Activated T-cell treated with anti-CD3 and anti-CD28 coated beads for 48 hours (primary cell): ENCODE measurements around the gene NFS1.
"Not testable (repeated sequence)": the region's sequence is repeated elsewhere in the genome, so short reads cannot be mapped to it uniquely, and the experiment has no call there.

ENCODE experiments used
- DNase-seq: peaks from one replicate; pipeline ENCODE4 v3.0.0-alpha.2; 2020; ENCODE audit warnings: low read depth

The NFS1 gene

DNA sequence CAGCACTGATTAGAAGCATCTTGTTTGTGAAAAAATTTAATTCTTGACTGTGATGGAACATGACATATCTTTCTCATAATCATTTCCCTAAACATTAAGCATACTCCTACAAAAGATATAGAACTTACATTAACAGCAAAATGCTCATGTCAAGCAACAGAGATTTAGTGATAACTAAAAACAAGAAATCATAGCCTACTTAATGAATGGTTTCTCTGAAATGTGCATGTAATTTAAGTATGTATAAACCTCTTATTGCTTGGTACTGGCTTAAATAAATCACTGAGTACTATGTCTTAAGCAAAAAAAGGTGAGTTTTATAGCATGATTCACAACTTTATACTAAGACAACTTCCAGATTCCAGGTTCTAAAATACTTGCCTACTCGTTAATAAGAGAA lies 9.3 kb upstream of the NFS1 start:
- DNase-seq = no peak

DNA sequence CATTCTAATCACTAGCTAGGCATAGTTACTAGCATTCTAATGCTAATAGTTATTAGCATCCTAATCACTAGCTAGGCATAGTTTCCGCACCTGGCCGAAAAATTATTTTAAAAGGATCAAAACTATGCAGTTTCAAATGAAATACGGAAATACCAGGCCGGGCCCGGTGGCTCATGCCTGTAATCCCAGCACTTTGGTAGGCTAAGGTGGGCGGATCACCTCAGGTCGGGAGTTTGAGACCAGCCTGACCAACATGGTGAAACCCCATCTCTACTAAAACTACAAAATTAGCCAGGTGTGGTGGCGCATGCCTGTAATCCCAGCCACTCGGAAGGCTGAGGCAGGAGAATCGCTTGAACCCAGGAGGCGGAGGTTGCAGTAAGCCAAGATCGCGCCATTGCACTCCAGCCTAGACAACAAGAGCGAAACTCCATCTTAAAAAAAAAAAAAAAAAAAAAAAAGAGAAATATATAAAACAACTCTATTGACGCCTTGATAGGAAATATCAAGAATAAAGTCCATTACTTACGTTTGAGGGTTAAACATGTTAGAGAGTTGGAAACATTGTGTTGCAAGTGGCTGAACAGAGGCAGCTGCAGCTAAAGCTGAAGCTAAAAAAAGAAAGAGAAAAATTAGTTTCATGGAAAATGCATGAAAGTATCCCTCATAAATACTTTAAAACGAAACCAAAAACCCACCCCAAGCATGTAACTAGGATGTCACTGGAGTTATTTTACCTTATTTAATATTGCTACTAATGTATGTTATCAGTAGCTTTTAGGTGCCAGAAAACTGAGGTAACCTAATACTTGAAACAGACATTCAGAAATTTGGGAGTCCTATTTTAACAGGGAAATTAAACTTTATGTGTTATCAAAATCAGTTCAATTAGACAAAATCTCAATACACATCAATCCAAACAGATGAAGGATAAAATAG lies 7.7 kb upstream of the NFS1 start:
- not testable (repeated sequence) for DNase-seq

DNA sequence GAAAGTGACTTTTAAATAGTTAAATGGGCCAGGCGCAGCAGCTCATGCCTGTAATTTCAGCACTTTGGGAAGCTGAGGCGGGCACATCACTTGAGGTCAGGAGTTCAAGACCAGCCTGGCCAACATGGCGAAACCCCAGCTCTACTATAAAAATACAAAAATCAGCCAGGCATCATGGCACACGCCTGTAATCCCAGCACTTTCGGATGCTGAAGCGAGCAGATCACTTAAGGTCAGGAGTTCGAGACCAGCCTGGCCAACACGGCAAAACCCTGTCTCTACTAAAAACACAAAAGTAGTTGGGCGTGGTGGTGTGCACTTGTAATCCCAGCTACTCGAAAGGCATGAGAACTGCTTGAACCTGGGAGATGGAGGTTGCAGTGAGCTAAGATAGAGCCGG lies 6.7 kb upstream of the NFS1 start:
- DNase-seq = not testable (repeated sequence)

DNA sequence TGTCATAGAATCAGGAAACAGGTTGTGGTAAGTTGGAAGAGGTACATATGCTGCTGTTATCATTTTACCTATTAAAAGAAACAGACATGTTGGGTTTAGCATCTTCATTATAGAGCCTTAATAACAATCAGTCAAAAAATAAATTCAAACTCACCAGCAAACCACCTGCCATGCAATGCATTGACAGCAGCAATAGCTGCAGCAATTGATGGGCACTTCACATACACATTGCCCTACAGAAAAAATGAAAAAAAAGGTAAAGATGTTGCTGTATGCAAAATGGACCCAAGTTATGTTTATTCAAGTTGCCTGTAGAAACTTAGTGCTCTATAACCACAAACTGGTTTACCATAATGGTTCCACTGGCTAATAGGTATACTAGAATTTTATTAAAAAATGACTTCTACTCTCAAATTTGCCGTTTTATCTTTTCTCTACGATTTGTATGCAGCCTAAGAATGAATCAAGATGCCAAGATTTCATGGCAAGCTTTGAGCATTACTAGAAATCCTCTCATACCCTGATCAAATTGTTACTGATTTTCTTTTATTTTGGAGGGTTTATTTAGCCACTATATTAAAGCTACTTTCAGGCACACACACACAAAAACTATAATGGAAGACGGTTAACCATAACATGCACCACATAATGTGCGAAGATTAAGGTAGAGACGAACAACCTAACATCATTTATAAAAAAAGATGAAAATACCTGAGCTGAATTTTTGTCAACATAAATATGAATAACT lies 5.5 kb upstream of the NFS1 start:
- no peak for DNase-seq

DNA sequence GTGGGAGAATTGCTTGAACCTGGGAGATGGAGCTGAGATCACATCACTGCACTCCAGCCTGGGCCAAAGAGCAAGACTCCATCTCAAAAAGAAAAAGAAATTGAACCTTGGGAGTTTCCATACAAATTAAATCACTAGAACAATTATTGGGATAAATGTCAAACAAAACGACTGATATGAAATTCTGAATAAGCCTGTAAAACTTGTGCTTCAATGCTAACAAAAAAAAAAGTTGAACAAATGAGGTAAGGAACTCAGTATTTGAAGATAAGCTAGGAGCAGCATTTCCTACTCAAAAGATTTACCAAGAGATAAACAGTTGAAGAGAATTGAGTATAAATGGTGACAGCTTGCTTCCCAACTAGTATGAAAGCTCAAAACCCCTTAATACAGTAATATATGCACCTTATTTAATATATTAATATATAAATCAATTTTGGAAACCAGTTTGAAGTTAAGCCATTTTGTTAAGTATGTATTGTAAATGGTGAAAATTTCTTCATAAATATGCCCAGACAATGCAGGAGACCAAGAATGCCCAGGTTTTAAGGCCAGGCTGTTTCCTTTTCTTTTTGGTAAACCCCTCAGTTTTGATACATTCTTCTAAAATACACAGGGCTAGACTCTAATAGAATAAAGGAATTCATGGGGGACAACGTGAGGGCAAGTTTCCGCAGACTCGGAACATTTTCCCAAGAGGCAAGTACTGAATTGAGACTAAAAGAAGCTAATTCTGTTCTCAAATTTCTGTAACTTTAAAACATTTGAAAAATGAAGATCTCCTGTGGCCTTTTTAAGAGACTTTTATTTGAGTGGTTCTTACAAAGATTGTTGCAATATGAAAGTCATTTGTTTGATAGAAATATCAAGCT lies 3.9 kb upstream of the NFS1 start:
- no peak for DNase-seq

DNA sequence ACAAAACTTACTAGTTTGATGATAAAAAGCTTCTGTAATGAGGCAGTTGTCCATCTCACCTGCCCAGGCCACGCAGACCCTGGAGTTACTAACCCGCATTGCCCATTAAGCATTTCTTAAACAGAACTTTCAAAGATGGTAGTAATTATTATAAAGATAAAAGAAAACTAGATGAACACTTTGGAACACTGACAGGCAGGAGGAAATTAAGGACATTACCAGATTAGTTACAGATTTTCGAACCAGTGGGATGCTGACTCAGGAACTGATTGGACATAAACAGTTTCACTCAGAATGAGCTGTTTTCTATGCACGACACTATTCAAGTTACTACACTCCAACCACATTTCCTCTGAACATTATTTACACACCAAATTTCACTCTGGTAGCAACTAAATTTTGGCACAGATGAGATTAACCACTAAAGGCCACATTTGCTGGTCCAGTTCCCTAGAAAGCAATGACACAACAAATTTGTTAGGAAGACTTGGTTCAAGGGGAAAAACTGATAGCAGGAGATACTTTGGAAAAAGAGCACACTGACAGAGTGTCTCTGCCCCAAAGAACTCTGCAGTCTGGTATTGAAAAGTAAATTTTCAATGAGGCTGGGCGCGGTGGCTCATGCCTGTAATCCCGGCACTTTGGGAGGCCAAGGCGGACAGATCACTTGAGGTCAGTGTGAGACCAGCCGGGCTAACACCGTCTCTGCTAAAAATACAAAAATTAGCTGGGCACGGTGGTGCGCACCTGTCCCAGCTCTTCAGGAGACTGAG lies 3.1 kb upstream of the NFS1 start:
- no peak for DNase-seq

DNA sequence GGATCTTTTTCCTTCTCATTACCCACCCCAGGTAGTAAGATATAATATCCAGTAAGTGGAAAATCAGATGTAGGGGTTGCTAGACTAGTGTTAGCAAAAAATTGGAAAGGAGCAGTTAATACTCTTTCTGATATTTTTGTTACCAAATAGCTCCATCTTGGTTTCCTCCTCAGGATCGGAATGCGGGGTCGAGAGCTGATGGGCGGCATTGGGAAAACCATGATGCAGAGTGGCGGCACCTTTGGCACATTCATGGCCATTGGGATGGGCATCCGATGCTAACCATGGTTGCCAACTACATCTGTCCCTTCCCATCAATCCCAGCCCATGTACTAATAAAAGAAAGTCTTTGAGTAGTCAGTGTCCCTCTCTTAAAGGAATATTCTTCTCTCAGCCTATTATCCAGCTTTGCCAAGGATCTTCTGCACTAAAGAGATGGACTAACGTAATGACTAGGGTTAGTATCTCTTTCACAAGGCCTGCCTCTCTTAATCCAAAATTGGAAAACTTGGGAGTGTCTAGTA lies 1.5 kb upstream of the NFS1 start:
- DNase-seq = no peak

DNA sequence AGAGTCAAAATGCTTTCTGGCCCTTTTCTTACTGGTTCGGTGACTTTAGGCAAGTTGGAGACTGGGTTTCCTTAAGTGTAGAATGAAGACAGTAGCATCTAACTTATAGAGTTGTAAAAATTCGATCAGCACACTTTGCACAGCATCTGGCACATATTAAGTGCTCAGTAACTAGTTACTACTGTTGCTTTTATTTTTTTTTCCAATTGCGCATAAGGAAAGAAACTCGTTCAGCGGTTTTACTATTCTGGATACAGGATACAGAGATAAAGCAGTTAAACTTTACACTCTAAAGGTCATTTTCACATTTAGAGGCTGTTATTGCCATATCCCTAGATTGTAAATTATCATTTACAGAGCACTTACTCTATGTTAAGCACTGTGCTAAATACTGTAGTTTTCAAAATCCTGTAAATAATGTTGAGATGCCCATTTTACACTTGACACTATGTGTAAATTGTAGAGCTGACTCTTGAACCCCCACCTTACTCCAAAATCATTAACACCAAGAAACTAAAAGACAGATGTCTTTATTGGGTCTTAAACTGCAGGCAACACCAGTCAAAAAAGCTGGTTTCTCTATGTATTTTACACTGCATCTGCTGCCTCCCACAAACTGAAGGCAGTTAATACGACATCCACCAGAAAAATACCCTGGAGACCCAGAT lies 939 bp upstream of the NFS1 start:
- DNase-seq = no peak

DNA sequence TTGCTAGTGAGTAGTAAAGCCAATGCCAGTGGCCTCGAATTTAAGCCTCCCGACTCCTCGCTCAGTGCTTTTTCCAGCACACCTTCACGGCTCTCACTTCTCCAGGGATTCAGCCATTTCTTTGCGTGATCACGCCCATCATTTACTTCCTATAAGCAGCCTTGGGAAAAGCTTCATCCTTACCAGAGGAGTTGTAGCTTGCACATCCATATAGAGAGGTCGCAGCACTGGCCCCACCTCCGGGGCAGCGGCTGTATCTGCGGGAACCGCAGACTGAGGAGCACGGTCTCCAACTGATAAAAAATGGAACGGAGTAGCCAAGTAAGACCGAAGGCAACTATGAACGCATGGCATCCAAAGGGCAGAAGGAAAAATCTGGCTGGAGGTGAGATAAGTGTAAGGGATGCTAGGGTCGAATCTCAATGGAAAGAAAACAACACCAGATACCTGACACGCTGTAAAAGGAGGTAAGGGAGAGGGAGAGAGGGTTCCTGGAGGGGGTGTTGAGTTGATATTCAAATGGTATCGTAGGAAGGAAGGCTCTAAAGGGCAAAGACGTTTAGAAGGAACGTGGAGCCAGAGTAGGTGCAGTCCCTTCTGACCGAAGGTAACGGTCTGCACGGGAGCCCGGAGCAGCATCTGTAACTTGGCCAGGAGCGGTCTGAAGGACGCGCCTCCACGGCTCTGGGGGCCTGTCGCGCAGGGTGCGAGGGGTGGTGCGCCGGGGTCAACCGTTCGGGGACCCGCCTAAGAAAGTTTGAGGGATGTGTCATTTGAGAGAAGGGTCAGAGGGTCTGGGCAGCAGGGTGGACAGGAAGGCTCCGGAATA lies 640 bp downstream of the NFS1 start:
- no peak for DNase-seq

DNA sequence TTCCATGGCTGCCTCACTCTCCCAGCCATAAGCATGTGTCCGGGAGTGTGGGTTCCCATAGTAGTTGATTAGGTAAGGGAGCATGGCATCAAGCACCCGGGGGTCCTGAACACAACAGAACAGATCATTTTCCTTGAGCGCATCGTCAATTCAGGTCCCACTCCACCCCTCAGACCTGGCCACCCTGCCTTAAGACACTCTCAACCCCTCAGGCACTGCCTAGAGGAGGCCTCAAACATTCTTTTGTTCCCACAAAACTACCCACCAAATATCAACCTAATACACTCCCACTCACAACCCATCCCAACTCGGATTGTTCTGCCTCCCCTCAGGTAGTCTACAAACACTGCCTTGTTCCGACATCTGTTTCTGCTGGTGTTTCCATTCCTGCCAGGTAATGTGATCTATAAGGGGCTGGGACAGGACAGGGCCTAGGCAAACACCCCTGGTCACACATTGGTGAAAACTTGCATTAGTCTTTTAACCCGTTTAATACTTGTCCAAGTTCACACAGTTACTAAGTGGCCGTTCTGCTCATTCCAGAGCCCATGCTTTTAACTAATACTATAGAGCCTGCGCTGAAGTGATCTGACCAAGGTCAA lies 1.4 kb downstream of the NFS1 start:
- no peak for DNase-seq

DNA sequence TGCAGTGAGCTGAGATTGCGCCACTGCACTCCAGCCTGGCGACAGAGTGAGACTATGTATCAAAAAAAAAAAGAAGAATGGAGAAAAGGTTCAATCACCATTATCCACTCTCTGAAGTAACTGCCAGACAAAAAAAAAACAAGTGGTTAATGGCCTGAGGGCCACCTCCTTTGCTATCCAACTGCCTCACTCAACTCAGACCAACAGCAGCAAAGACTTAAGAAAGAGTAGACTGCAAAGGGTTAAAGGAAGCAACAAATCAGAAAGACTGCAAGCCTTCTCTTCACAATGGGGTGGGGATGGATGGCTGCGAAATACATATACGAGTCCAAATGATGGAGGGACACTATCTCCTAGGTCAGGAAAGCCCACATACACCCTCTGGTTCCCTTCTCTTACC lies 3.2 kb downstream of the NFS1 start:
- no peak for DNase-seq

DNA sequence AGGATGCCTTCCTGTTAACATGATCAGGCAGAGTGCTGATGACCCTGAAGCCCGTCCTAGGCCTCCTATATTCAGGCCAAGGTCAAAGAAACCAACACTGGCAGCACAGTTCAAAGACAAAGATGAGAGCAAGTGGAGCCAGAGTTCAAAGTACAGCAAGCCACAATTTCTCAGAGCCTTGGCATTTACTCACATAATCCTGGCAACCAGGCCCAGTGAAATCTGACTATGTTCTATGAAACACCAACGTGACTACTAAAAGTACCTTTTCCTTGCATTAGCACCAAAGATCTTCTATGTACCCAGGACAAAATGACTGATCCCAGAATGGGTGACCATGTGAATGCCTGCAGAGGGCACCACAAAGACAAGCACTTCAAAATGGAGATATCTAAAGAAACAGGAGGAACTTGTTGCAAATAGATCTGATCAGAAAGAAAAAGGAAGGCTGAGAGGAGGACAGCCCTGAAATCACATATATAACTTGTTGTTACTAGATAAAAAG lies 3.9 kb downstream of the NFS1 start:
- no peak for DNase-seq

DNA sequence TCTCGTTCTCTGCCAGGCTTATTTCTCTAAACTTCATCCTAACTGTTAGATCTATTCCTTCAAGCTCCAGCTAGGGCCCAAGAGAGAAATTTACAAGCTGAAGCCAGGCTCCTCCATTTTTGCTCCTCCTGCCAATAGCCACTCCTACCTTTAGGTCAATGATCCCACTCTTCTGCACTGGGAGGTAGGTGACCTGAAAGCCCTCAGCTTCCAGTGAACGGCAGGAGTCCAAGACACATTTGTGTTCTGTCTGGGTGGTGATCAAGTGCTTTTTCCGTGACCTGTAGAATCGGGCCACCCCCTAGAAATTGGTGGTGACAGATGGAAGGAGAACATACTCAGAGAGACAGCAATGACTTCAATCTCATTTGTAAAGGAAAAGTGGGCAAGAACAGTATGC lies 8.9 kb downstream of the NFS1 start:
- DNase-seq = no peak

DNA sequence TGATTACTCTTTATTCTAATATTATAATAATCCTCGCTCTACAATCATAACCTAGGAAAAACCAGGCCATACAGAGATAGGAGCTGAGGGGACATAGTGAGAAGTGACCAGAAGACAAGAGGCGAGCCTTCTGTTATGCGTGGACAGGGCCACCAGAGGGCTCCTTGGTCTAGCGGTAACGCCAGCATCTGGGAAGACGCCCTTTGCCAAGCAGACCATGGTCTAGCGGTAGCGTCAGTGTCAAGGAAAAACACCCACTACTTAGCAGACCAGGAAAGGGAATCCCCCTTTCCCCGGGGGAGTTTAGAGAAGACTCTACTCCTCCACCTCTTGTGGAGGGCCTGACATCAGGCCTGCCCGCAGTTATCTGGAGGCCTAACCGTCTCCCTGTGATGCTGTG lies 12.3 kb downstream of the NFS1 start:
- not testable (repeated sequence) for DNase-seq

DNA sequence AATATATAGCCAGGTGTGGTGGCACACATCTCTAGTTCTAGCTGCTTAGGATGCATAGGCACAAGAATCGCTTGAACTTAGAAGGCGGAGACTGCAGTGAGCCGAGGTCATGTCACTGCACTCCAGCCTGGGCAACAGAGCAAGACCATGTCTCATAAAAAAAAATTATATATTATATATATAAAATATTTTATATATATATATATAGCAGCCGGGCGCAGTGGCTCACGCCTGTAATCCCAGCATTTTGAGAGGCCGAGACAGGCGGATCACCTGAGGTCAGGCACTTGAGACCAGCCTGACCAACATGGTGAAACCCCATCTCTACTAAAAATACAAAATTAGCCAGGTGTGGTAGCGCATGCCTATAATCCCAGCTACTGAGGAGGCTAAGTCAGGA lies 13.8 kb downstream of the NFS1 start:
- DNase-seq = not testable (repeated sequence)

DNA sequence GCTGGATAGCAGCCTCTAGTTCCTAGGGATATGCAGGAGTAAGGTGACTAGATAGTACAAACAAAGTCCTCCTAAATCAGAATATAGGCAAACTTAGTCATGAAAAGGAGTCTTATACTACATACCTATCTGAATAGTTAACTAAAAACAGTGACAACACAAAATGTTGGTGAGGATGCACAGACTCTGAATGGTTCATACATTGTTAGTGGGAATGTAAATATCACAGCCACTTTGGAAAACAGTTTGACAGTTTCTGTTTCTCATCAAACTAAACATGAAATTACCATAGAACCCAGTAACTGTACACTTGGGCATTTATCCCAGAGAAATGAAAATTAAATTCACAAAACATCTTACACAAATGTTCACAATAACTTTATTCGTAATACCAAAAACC lies 17.2 kb downstream of the NFS1 start:
- no peak for DNase-seq

DNA sequence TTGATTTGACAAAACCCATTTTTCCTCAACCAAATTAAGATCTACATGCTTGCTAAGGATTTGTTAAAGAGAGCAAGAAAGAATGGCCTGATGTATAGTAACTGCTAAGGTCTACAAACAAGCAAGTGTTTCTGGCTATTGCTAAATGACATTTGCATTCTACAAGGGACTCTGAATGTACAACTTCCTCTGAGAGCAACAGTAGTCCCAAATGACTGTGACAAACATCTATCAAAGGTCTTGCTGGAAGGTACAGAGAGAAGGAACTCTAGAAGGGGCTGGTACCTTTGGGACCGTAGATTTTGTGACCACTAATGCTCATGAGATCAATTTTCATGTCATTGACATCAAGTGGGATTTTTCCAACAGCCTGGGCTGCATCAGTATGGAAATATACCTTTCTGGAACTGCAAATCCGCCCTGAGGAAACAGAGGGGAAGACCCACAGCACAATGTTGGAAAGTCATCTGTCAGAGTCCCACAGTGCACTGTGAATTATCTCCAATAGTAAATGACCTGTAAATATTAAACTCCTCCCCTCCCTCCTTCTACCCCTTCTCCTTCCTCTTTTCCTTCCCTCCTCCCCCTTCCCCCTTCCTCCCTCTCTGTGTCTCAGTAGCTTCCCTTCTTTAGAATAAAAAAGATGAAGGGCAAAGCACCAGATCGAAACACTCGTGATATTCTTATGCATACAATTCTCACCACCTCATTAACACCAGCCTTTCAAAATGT lies 18.5 kb downstream of the NFS1 start:
- DNase-seq = no peak

DNA sequence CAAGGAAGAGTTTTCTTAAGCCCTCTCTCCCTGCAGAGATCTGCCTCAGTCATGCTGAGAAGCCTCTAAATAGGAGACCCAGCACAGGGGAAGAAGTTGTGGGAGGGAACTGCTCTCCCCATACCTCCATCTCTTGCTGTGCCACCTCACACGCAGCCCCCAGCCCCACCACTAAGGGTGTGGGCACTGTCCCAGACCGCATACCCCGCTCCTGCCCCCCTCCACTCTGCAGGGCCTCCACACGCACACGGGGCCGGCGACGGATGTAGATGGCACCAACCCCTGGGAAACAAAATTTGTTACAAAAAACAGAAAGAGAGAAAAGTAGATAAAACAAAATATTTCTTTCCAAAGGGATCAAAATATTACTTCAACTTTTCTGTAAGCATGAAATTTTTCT lies 24.2 kb downstream of the NFS1 start:
- no peak for DNase-seq

DNA sequence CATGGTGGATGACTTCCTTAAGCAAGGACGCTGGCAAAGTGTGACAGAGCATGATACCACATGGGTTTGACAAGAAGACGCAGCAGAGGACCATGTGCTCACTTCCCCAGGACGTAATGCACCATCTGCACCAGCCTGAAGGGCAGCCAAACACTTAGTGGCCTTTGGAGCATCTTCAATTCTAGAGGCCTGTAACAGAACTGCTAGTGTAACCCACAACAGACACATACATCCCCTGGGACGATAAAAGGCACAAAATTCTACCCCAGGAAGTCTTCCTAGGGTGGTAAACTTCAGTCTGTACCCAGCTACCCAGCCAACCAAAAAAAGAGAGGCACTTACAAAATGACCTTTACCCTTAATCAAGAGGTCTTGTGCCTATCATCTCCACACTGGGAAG lies 25.3 kb downstream of the NFS1 start:
- DNase-seq = no peak
